DLD1 (cell line): ENCODE results near the gene SLC25A36.
"Not testable (repeated sequence)": the region's sequence is repeated elsewhere in the genome, so short reads cannot be mapped to it uniquely, and the experiment has no call there.

Experiments used
- in situ Hi-C: cut with HindIII; loops from 2 replicates; pipeline ENCODE4 v1.10.0; 2017; ENCODE audit warnings: low sequenced_read_pairs

The SLC25A36 gene

DNA sequence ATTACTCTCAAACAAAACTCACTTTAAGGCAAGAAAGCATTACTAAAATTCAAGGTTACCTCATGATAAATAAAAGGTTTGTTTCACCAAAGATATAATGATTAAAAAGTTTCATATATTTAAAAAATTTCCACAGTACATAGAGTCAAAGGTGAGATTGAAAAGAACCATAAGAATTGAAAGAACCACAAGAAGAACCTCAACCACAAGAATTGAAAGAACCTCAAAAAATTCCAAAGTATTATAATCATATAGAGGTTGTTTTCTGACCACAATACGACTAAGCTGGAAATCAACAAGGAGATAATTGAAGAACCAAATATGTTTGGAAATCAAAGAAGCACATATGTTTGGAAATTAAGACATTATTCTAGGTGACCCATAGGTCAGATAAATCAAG is 52.7 kb downstream of the SLC25A36 start:
- in situ Hi-C loops = no loop called here

GRCh38 chr3:140994861-140995260 is 53.2 kb downstream of the SLC25A36 start:
- in situ Hi-C loops = not testable (repeated sequence)

- in situ Hi-C loops = no loop called here
These were observed 54.2 kb downstream of the SLC25A36 start for GRCh38 chr3:140995881-140996280.

DNA sequence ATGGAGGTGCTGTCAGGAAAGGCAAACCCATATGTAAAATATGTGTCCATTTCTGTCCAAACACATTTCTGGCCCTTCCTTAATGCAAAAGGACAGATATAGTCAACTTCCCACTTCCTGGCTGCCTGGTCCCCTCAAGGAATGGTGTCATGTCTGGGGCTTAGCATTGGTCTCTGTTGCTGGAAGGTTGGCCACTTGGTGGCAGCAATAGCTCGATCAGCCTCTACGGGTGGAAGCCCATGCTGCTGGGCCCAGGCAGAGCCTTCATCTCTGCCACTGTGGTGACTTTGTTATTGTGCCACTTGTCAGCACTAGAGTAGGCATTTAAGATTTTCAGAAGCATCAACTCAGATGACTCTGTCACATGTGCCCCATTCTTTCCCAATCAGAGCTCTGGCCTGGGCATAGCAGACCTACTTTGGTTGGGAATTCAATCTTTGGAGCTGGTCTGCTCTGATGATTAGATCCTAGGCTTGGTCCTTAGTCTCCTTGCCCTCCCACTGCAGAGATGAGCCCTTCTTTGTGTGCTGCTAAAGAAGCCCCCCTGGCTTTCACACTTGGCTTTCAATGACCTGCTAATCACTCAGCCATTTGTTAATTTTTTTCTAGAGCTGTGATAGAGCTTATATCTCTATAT is 58.5 kb downstream of the SLC25A36 start:
- in situ Hi-C loops = no loop called here

DNA sequence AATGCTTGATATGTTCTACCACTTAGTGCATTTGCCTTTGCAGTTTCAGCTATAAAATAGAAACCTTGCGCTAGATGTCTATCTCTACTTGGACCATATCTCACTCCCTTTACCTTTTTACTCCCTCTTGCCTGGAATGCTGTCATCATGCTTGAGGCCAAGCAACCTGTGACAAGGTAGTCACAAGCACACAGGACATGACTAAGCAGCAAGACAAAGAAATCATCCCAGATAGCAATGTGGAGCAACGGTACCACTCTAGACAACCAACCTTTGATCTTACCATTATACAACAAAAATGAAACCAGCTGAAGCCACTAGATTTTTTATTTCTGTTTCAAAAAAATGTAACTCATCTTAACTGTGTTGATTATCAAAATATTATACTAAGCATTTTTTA is 59.0 kb downstream of the SLC25A36 start:
- in situ Hi-C loops = no loop called here

DNA sequence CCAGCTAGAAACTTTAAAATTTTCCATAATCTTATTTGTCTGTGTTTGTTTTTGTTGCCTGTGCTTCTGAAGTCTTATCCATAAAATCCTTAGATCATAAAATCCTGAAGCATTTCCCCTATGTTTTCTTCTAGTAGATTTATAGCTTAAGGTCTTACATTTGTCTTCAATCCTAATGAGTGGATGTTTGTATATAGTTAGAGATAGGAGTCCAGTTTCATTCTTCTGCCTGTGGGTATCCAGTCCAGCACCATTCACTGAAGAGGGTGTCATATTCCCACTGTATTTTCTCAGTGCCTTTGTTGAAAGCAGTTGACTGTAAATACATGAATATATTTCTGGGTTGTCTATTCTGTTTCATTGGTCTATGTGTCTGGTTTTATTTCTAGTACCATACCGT is 64.7 kb downstream of the SLC25A36 start:
- in situ Hi-C loops = no loop called here

DNA sequence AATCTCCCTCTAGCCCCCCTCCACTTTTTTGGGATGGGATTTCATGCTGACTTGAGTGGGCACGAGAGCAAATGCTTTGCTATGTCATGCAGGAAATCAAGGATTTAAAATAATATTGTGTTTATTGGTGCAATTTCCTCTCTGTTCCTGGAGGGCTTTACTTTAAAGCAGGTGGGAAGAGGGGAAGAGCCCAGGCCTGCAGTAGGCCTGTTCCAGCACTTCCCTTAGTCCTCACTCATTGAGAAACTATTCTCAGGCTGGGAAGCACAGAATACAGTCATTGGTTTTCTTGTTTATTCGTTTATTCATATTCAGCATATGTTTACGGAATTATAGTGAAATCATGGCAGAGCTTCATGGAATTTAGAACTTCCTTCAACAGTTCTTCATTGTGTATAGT is 67.9 kb downstream of the SLC25A36 start:
- in situ Hi-C loops = no loop called here

DNA sequence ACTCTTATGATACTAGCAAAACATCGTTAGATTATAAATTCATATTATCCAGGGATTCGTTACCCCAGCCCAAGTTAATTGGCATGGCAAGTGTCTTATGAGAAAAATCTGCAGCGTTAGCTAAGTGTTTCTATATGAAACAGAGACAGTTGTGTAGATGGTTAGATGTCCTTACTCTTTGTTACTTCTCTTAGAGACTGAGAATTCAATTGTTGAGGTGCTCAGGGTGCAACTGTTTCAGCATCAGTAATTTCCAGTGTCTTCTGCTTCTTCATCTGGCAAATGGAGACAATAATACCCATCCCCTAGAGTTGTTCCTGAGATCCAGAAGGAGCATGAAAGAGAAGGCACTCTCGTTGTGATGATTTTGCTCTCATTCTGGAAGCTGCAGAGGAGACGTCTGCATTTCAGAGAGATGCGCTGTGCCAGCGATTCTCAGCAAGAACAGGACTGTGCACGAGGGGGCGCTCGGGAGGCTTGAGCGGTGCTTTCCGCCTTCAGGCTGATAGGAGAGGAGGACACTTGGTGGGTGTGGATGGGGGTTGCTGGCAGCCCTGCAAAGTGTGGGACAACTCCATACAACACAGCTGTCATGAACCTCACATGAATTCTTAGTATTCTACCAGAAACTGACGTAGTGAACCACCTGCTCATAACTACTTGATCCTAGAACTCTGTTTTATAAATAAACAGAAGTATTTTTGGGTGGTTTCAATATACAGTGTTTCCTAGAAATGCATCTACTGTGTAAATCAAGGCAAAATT is 69.8 kb downstream of the SLC25A36 start:
- in situ Hi-C loops = no loop called here

GRCh38 chr3:141011997-141012262 is 70.3 kb downstream of the SLC25A36 start:
- in situ Hi-C loops = no loop called here

DNA sequence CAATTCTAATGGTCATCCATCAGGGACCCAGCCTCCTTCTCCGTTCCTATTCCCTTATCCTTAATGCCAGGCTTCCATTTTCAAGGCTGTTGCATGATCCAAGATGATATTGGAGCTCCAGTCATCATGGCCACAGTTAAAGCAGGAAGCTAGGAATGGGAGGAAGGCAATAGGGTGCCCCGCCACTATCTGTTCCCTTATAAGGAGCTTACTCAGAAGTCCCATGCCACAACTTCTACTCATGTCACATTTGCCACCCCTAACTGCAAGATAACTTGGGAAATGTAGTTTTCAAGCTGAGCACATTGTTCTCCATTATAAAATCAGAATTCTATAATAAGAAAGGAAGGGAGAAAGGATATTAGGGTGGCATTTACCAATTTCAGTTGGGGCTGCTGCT is 70.9 kb downstream of the SLC25A36 start:
- in situ Hi-C loops = no loop called here

GRCh38 chr3:141015481-141015880 is 73.8 kb downstream of the SLC25A36 start:
- in situ Hi-C loops = no loop called here

GRCh38 chr3:141017366-141018322 is 76.0 kb downstream of the SLC25A36 start:
- in situ Hi-C loops = not testable (repeated sequence)

DNA sequence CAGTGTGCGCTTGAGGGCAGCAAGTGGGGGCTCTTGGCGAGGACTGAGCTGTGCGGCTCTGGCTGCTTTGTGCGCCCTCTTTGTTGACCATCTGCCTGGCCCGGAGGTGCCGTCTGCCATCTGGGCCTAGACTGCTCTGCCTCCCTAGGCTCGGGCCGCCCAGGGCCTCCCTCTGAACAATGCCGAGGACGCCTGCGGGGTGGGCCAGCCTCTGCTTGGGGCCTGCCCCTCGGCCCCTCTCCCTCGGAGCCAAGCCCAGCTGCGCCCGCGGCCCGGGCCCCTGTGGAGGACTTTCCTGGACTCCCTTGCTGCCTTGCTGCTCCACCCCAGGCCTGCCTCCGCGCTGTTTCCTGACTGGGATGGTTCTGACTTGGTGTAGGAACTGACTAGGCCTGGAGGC is 77.6 kb downstream of the SLC25A36 start:
- in situ Hi-C loops = no loop called here

- in situ Hi-C loops = no loop called here
These were observed 78.7 kb downstream of the SLC25A36 start for GRCh38 chr3:141020143-141020830.

GRCh38 chr3:141021261-141021660 is 79.6 kb downstream of the SLC25A36 start:
- in situ Hi-C loops = no loop called here
